Liver (tissue), 9 donors: ENCODE results near the gene SRSF10. TPM values are rescaled to one million over a fixed set of nuclear protein-coding genes. Genes with fewer than 3 reads are reported as not detected.
"Not testable (repeated sequence)": the region's sequence is repeated elsewhere in the genome, so short reads cannot be mapped to it uniquely, and the experiment has no call there.

Experiments
- DNase-seq: peaks from one replicate; pipeline ENCODE4 v3.0.0-alpha.2; 2017; ENCODE audit warnings: low spot score
- H3K27ac ChIP-seq, 2 donors: one replicate each; pipeline ENCODE4 v1.7.0; 2013; ENCODE audit warnings: inconsistent platforms in 2 of 2, low read length in 2 of 2, control low read depth in 1 of 2, low read depth in 1 of 2, mild to moderate bottlenecking in 1 of 2
- H3K27me3 ChIP-seq, 4 donors: one replicate each; pipeline versions ENCODE4 v1.6.1 to v1.7.0; 2013; ENCODE audit warnings: low read length in 3 of 4, inconsistent platforms in 1 of 4, mild to moderate bottlenecking in 1 of 4, moderate library complexity in 1 of 4; ENCODE audit not compliant: control insufficient read depth in 4 of 4, insufficient read depth in 4 of 4
- H3K36me3 ChIP-seq, 4 donors: one replicate each; pipeline versions ENCODE4 v1.6.1 to v1.7.0; 2013; ENCODE audit warnings: low read length in 3 of 4, mild to moderate bottlenecking in 3 of 4, low read depth in 1 of 4, moderate library complexity in 1 of 4; ENCODE audit not compliant: control insufficient read depth in 4 of 4, insufficient read depth in 3 of 4
- H3K4me1 ChIP-seq, 4 donors: one replicate each; pipeline versions ENCODE4 v1.6.1 to v1.7.0; 2013; ENCODE audit warnings: low read length in 3 of 4, mild to moderate bottlenecking in 3 of 4, moderate library complexity in 1 of 4; ENCODE audit not compliant: control insufficient read depth in 4 of 4, insufficient read depth in 4 of 4
- H3K4me3 ChIP-seq, 3 donors: one replicate each; pipeline versions ENCODE4 v1.6.1 to v1.7.0; 2013; ENCODE audit warnings: low read length in 3 of 3, control low read depth in 1 of 3, low read depth in 1 of 3, mild to moderate bottlenecking in 1 of 3
- H3K9ac ChIP-seq, 2 donors: one replicate each; pipeline ENCODE4 v1.7.0; 2013; ENCODE audit warnings: low read length in 2 of 2, mild to moderate bottlenecking in 2 of 2, moderate library complexity in 2 of 2, control low read depth in 1 of 2, low read depth in 1 of 2
- H3K9me3 ChIP-seq, 4 donors: one replicate each; pipeline versions ENCODE4 v1.6.1 to v1.7.0; 2013; ENCODE audit warnings: low read length in 3 of 4; ENCODE audit not compliant: control insufficient read depth in 4 of 4
- ATF3 ChIP-seq: IDR thresholded peaks from 2 replicates; pipeline ENCODE4 v1.6.1; 2016; ENCODE audit warnings: antibody characterized with exemption
- CTCF ChIP-seq: fragments of 150-350 bp; IDR thresholded peaks from 2 replicates; pipeline ENCODE4 v1.5.1; 2017; ENCODE audit warnings: improper control_type of control experiment, low read depth, low read length; ENCODE audit not compliant: missing input control
- EGR1 ChIP-seq, 2 donors: IDR thresholded peaks; 2 replicates each; pipeline ENCODE4 v1.6.1; 2016 to 2018; ENCODE audit warnings: antibody characterized with exemption in 2 of 2, low read depth in 2 of 2
- FOXA1 ChIP-seq: IDR thresholded peaks from 2 replicates; pipeline ENCODE4 v1.6.1; 2016; ENCODE audit warnings: antibody characterized with exemption
- FOXA2 ChIP-seq: IDR thresholded peaks from 2 replicates; pipeline ENCODE4 v1.6.1; 2016; ENCODE audit warnings: antibody characterized with exemption
- GABPA ChIP-seq, 2 donors: IDR thresholded peaks in 1 of 2; conservative IDR thresholded peaks in 1 of 2; 2 replicates each; pipeline ENCODE4 v1.6.1; 2016; ENCODE audit warnings: antibody characterized with exemption in 2 of 2, mild to moderate bottlenecking in 1 of 2, moderate library complexity in 1 of 2
- HNF4A ChIP-seq, 2 donors: conservative IDR thresholded peaks; 2 replicates each; pipeline ENCODE4 v1.6.1; 2016; ENCODE audit warnings: antibody characterized with exemption in 2 of 2, mild to moderate bottlenecking in 2 of 2
- MAX ChIP-seq: IDR thresholded peaks from 2 replicates; pipeline ENCODE4 v1.6.1; 2016; ENCODE audit warnings: antibody characterized with exemption
- NR2F2 ChIP-seq: IDR thresholded peaks from 2 replicates; pipeline ENCODE4 v1.6.1; 2016; ENCODE audit warnings: antibody characterized with exemption
- RAD21 ChIP-seq, 2 donors: IDR thresholded peaks; 2 replicates each; pipeline ENCODE4 v1.6.1; 2016; ENCODE audit warnings: antibody characterized with exemption in 2 of 2, mild to moderate bottlenecking in 2 of 2
- REST ChIP-seq: IDR thresholded peaks from 2 replicates; pipeline ENCODE4 v1.6.1; 2016; ENCODE audit warnings: antibody characterized with exemption, mild to moderate bottlenecking
- RXRA ChIP-seq, 2 donors: IDR thresholded peaks; 2 replicates each; pipeline ENCODE4 v1.6.1; 2017 to 2018; ENCODE audit warnings: antibody characterized with exemption in 2 of 2, mild to moderate bottlenecking in 1 of 2
- TAF1 ChIP-seq: conservative IDR thresholded peaks from 2 replicates; pipeline ENCODE4 v1.6.1; 2016; ENCODE audit warnings: antibody characterized with exemption, mild to moderate bottlenecking
- YY1 ChIP-seq: IDR thresholded peaks from 2 replicates; pipeline ENCODE4 v1.6.1; 2016; ENCODE audit warnings: antibody characterized with exemption, mild to moderate bottlenecking
- ZBTB33 ChIP-seq: IDR thresholded peaks from 2 replicates; pipeline ENCODE4 v1.6.1; 2016; ENCODE audit warnings: antibody characterized with exemption
- WGBS: extraction: QIAGEN DNeasy Blood & Tissue Kit; methylation state at CpG from one replicate; pipeline ENCODE4 v1.1.7; 2013; 5-methylcytosine and 5-hydroxymethylcytosine counted together
- polyA plus RNA-seq, 2 donors: library from polyadenylated mRNA; stranded (reverse) in 1 of 2; unstranded in 1 of 2; fragments of 200-250 nt in 1 of 2; fragments of >200 nt in 1 of 2; fragmentation: Nextera tagmentation in 1 of 2; extraction: Ambion mirVana in 1 of 2; gene quantifications; one replicate each; pipeline versions ENCODE4 v1.2.1 to v1.2.3, GENCODE V29; 2013 to 2015
- total RNA-seq, 2 donors: library from RNA; depleted of rRNA; stranded (reverse); fragments of >200 nt; gene quantifications; one replicate each; pipeline ENCODE4 v1.2.3, GENCODE V29; 2014
- donor health status: healthy.
- donor health status: healthy.
- donor health status: healthy.
- donor health status: healthy.
- donor health status: healthy.

Gene SRSF10
- total and polyA plus RNA-seq, 4 donors = 29.9 to 77.5 (median 63.8) TPM

- no peak for TF ChIP-seq ATF3
- TF ChIP-seq FOXA1 = no peak
- no peak for TF ChIP-seq GABPA (IDR thresholded peaks at IDR 0.05 in 1 of 2, conservative IDR thresholded peaks at IDR 0.05 in 1 of 2)
- TF ChIP-seq NR2F2 = no peak
- TF ChIP-seq RXRA (IDR thresholded peaks at IDR 0.05) = peak in 1 of 2 donors; percentile 12
- peak; percentile 99 for TF ChIP-seq YY1
- TF ChIP-seq MAX = peak; percentile 27
Observed at GRCh38 chr1:23959461-23960290, 20.5 kb downstream of the SRSF10 start, which contains the start of gene PNRC2 (continued).

GRCh38 chr1:23958810-23959460, 21.2 kb downstream of the SRSF10 start:
- H3K4me1 ChIP-seq = peaks cover 0 to 17% (median 13%) of the 10 kb centered on the region in 4 donors
- no peaks in the 10 kb centered on the region for H3K27me3 ChIP-seq
- H3K9me3 ChIP-seq = no peaks in the 10 kb centered on the region
- WGBS = 1% methylated on average over 30 of the region's 30 CpGs
- peaks cover 1 to 6% (median 3%) of the 10 kb centered on the region in 4 donors for H3K36me3 ChIP-seq
- peak overlapping the region; percentile 22 to 95 (median 72) for H3K4me3 ChIP-seq
- peak; percentile 80 for DNase-seq
- TF ChIP-seq ZBTB33 (no peak), FOXA2 (no peak), TAF1 (no peak), HNF4A (conservative IDR thresholded peaks at IDR 0.05) (peak in 1 of 2 donors; percentile 22), REST (no peak), RXRA (IDR thresholded peaks at IDR 0.05) (peak; percentile 32 to 42), RAD21 (IDR thresholded peaks at IDR 0.05) (peak; percentile 62 to 65), EGR1 (IDR thresholded peaks at IDR 0.05; ENCODE audit: low read depth in 2 of 2) (peak in 1 of 2 donors; percentile 69), GABPA (IDR thresholded peaks at IDR 0.05 in 1 of 2, conservative IDR thresholded peaks at IDR 0.05 in 1 of 2) (peak; percentile 36 to 40), CTCF (no peak), MAX (peak; percentile 27)
- H3K27ac ChIP-seq = peak overlapping the region; percentile 95 to 98
- H3K9ac ChIP-seq = peak overlapping the region; percentile 50 to 85

GRCh38 chr1:23958040-23958809, 21.9 kb downstream of the SRSF10 start:
- WGBS = 66% methylated on average over 19 of the region's 19 CpGs
- not testable (repeated sequence) for H3K36me3 ChIP-seq, DNase-seq, H3K9me3 ChIP-seq, H3K27me3 ChIP-seq
- H3K4me1 ChIP-seq = peaks cover 0 to 17% (median 11%) of the 10 kb centered on the region in 4 donors
- peak overlapping the region; percentile 95 to 98 for H3K27ac ChIP-seq
- peak overlapping the region; percentile 50 to 85 for H3K9ac ChIP-seq
- H3K4me3 ChIP-seq = peak overlapping the region; percentile 22 to 95 (median 72)
